Hematopoietic multipotent progenitor cell treated with erythropoietin and hydrocortisone succinate and interleukin-3 and kit ligand, for 8 days (in vitro differentiated cells): ENCODE data around the gene PTPA.
"Not testable (repeated sequence)": the region's sequence is repeated elsewhere in the genome, so short reads cannot be mapped to it uniquely, and the experiment has no call there.

Experiments
- DNase-seq: peaks from one replicate; pipeline ENCODE4 v3.0.0-alpha.2; 2015

The PTPA gene

DNA sequence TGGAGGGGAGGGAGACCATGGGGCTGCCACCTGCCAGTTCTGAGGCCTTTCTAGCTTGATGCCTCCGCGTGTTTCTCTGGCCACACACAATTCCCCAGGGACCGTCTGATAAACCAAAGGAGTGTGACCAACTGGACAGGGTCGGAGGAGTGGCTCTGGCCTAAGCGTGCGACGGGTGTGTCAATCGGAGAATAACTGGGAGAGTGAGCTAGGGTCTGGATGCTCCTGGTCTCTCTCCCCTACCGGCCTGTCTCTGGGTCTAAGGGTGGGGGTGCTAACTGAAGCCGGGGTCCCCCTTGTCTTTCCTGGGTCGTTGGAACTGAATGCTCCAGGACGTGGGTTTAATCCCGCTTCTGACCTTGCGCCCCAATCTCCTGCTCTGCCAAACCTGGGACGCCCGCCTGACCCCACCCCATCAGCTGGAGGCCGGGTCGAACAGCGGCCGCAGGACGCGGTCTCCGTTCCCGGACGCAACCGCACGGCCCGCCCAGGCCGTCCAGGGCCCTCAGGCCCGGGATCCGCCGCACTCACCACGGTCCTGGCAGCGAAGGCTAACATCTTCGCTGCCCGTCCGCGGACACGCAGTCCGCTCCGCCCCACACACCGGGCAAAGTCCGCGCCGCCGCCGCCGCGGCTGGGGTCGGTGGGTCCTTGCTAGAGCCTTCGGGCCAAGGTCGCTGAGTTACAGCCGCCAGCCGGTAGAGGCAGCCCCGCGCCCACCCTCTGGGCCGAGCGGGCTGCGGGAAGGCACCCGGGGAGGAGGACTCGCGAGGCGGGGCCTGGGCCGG, 1.1 kb upstream of the PTPA start:
- DNase-seq = no peak

DNA sequence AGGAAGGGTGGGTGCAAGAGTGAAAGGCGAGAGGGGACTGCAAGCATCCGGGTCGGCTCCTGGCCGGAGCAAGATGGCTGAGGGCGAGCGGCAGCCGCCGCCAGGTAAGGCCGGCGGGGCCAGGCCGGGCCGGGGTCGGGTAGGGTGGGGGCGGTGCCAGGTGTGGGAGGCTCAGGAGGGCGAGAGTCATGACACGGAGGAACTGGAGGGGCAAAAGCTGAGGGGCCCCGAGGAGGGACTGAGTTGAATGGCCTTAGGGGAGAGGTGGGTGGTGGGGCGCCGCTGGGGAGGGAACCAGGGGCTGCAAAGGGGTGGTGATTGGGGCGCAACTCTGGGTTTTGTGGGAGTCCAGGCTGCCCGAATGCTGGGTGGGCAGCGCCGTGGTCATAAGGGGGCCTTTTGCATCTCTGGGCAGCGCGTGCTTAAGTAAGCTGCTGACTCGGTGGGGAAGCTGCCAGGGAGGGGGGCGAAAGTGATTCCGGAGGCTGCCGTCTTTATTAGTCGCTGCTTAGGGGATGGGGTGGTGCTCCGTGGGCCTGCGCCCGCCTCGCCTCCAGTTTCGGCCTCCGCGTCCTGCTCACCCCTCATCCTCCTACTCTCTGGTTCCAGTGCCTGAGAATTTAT, 425 bp downstream of the PTPA start:
- peak; percentile 44 for DNase-seq

DNA sequence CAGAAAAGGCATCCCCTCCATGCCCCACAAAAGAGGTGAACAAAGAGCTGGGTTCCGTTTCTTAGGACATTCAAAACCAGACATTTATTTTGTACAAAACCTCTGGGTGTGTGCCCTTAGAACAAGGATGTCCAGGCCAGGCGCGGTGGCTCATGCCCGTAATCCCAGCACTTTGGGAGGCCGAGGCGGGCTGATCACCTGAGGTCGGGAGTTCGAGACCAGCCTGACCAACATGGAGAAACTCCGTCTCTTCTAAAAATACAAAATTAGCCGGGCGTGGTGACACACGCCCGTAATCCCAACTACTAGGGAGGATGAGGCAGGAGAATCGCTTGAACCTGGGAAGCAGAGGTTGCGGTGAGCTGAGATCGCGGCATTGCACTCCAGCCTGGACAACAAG, 1.3 kb downstream of the PTPA start:
- DNase-seq = not testable (repeated sequence)

GRCh38 chr9:129113645-129114304, 2.6 kb downstream of the PTPA start:
- DNase-seq = peak; percentile 67

GRCh38 chr9:129118799-129119198, 7.6 kb downstream of the PTPA start:
- DNase-seq = no peak

DNA sequence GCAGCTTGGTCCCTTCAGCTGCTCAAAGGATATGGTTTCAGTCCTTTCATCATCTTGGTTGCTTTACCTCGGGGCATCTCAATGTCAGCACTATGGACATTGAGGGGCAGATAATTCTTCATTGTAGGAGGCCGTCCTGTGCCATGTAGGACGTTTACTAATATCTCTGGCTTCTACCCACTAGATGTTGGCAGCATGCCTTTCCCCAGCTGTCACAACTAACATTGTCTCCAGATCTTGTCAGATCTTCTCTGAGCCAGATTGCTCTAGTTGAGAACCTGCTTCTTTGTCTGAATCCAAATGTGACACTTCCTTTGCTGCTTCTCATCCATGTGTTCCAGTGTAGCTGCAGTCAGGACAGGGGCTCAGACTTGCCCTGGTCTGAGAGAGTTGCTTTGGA, 10.3 kb downstream of the PTPA start:
- DNase-seq = no peak

DNA sequence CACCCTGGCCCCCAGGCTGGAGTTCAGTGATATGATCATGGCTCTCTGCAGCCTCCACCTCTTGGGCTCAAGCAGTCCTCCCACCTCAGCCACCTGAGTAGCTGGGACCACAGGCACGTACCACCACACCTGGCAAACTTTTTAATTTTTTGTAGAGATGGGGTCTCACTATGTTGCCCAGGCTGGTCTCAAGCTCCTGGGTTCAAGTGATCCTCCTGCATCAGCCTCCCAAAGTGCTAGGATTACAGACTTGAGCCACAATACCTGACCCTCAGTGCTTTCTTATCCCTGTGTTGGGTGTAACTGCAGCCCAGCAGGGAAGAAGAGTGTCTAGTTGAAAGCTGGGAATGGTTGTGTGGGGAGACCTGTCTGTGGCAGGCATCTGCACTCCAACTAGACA, 10.9 kb downstream of the PTPA start:
- DNase-seq = no peak

- DNase-seq = not testable (repeated sequence)
Observed at GRCh38 chr9:129122976-129123375, 11.8 kb downstream of the PTPA start.

DNA sequence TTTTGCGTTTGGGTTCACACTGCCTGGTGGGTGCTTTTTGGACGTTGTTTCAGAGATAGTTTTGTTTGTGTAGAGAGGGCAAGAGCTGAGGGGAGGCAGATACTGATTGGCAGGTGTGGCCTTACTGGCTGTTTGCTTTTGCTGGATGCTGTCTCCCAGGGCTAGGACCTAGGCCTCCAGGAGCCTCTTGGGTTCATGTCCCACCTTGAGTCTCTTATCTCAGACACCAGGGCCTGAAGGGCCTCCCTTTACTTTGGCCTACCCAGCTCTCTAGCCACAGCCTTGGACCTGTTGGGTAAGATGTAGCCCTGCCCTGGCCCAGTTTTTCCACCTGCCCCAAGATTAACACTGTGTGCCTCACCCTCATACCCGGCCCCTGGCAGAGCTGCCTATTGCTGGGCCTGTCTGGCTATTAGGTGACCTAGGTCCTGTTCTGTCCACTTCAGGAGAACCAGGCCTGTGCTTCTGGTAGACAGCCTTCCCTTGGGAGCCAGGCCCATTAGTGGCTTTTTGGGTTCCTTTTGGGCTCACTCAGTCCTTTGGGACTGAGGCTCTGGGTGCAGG, 13.4 kb downstream of the PTPA start:
- DNase-seq = peak; percentile 78

- DNase-seq = no peak
Observed at GRCh38 chr9:129125478-129125877, 14.3 kb downstream of the PTPA start.

DNA sequence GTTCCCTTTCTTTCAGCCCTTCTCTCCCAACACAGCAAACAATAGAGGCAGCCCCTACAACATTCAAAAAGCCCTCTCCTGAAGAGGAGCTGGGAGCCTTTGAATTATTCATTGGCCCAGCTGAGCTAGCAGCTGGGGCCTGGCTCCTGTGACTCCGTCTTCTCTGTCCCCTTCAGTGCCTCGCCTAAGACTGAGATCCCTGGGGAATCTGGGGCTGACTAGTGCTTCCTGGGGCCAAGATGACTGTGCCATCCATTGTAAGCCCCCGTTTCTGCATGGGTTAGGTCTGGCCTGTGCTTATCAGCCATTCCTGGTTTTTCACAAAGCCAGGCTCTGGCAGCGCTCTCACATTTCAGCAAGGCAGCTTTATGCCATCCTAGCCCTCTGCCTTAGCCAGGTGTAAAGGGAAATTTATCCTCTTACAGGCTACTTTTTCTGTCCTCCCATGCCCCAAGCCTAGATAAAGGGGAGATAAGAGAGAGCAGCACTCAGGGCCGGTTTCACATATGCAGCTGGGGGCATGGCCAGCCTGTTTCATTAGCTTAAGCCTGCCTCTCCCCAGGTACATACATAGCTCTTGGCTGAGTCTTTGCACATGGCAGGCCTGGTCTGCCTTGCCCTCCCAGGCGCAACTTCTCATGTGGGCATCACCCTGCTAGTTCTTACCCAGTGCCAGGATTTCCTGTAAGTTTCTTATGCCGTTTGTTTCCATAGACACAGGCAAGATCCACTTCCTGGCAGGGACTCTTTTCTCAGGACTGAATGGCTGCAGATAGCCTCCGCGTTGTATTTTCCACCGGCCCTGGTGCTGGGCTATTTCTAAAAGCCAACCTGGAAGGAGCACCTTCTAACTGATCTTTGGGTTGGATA, 15.8 kb downstream of the PTPA start:
- DNase-seq = no peak

DNA sequence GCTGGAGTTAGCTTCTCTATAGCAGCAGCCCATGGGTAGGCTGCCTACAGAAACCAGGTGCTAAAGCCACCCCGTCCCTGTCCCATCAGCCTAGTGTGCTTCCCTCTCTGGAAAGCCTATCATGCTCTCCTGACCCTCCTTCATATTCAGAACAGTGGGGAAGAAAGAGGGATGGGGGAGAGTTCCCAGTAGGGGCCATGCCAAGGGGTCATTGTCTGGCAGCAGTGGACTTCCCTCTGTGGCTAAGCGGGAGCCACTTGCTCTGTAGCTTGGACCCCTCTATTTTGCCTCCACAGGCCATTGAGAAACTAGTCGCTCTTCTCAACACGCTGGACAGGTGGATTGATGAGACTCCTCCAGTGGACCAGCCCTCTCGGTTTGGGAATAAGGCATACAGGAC, 17.5 kb downstream of the PTPA start:
- no peak for DNase-seq

GRCh38 chr9:129130271-129130670, 19.1 kb downstream of the PTPA start:
- DNase-seq = not testable (repeated sequence)

GRCh38 chr9:129130791-129131190, 19.6 kb downstream of the PTPA start:
- no peak for DNase-seq

DNA sequence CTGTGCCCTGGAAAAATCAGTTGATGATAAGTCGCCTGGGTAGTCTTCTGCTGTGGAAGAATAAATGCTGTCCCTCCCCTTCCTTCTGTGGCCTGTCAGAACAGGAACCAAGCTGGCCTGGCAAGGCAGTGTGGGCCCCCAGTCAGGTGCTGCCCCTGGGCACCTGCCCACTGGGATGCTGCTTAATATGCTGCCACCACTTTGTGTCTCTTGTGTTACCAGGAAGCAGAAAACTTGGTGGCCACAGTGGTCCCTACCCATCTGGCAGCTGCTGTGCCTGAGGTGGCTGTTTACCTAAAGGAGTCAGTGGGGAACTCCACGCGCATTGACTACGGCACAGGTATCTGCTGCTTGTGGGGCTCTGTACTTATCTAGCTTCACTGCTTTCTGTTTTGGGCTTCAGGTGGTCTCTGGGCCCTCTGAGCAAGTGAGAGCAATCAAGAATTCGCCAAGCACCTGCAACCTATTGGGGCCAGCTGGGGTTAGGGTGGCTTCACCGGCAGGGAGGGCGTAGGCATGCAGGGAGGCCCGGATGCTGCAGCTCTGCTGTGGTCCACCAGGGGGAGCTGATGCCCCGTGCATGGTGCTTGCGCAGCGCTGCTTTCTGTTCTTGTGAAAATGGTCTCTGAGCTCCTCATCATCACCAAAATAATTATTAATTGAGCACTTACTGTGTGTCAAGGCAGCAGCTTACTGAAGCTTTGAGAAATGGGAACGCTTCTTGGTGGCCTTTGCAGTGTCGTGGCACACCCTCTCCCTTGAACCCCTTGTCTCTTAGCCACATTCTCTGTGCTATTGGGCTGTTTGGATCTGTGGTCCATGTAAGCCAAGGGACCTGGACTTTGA, 20.3 kb downstream of the PTPA start:
- DNase-seq = peak; percentile 68

- no peak for DNase-seq
Observed at GRCh38 chr9:129133082-129133481, 21.9 kb downstream of the PTPA start.

DNA sequence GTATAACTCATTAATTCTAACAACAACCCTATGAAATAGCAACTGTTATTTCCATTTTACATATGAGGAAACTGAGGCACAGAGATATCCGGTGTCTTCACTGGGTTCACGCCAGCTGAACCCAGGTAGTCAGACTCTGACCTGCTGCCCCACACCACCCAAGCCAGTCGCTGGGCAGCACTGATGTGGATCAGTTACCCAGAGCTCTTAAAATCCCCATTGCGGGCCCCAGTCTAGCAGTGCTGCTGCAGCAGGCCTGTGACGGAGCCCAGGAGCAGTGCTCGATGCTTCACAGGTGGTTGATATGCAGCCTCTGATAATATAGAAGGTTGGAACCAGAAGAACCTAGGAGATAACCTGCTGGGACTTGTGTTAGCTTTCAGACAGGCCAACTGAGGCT, 24.3 kb downstream of the PTPA start:
- DNase-seq = no peak

DNA sequence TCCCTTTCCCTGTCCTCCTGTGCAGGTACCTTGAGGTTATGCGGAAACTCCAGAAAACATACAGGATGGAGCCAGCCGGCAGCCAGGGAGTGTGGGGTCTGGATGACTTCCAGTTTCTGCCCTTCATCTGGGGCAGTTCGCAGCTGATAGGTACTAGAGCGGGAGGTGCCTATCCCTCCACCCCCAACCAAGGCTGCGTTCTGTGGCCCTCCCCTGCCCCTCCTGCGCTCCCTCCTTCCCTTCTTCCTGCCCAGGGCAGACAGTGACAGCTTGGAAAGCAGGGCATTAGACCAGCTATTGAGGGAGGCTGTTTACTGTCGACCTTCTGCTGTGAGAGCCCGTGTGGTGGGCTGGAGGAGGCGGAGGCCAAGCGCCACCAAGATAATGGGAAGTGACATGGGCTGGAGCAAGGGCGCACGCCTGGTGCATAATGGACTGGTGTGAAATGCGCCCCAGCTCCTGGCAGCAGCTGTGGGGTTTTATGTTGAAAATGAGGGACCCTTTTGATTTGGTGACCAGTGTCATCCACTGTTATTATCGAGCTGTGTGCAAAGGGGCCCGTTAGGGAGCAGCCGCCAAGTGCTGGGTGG, 25.3 kb downstream of the PTPA start:
- no peak for DNase-seq

- DNase-seq = no peak
Observed at GRCh38 chr9:129137292-129138143, 26.3 kb downstream of the PTPA start.

DNA sequence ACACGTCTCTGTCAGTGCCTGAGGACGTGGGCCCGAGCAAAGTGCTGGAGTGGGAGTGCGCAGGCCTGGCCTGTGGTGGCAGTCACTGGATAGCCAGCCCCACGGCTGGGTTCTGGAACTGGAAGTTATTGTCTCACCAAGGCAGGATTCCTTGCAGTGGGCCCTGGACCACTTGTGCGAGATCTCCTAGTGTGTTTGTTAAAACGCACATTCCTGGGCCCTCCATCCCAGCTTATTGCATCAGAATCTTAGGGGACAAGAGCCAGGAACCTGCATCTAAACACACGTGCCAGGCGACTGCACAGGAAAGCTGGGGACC, 26.9 kb downstream of the PTPA start:
- DNase-seq = no peak
